A673 (cell line): Measurements from ENCODE around the gene MED28. TPM values are rescaled to one million over a fixed set of nuclear protein-coding genes. Genes with fewer than 3 reads are reported as not detected.

Experiments used
- BruUV-seq: library from RNA; stranded (reverse); fragments of 400-500 nt; replicated peaks from 2 replicates; lab custom pipeline; 2021; lab: Mats Ljungman, UMichigan
- CTCF ChIA-PET: fragments of 300-600 bp; sonication (Branson Sonifier 250); formaldehyde crosslinking; loops from one replicate; lab custom pipeline; 2022; ENCODE audit warnings: antibody characterized with exemption; lab: Charles Lee
- POLR2A ChIA-PET: fragments of 300-600 bp; sonication (Branson Sonifier 250); formaldehyde crosslinking; loops from one replicate; lab custom pipeline; 2022; ENCODE audit warnings: antibody characterized with exemption; ENCODE audit not compliant: low non-redundant PET; lab: Charles Lee
- DNase-seq: peaks from one replicate; pipeline ENCODE4 v3.0.0-alpha.2; 2015; ENCODE audit warnings: low spot score
- H3K27ac ChIP-seq: fragments of 200-600 bp; sonication (generic); 2 replicates; pipeline ENCODE4 v1.5.1; 2016; ENCODE audit warnings: mixed run types, low read depth, mild to moderate bottlenecking, mixed read lengths, antibody characterized with exemption, low read length; ENCODE audit not compliant: poor library complexity, severe bottlenecking
- H3K27me3 ChIP-seq: fragments of 200-600 bp; sonication (generic); replicated peaks from 2 replicates; pipeline ENCODE4 v1.6.1; 2017; ENCODE audit warnings: mixed run types, low read depth, mild to moderate bottlenecking, mixed read lengths, antibody characterized with exemption, low read length; ENCODE audit not compliant: insufficient read depth, poor library complexity
- H3K36me3 ChIP-seq: fragments of 200-600 bp; sonication (generic); 2 replicates; pipeline ENCODE4 v1.6.1; 2016; ENCODE audit warnings: mixed run types, mild to moderate bottlenecking, mixed read lengths, antibody characterized with exemption, low read length; ENCODE audit not compliant: insufficient read depth, poor library complexity, severe bottlenecking
- H3K4me1 ChIP-seq: fragments of 200-600 bp; sonication (generic); 2 replicates; pipeline ENCODE4 v1.6.1; 2017; ENCODE audit warnings: mixed run types, mild to moderate bottlenecking, mixed read lengths, antibody characterized with exemption, low read length; ENCODE audit not compliant: insufficient read depth, poor library complexity, severe bottlenecking
- H3K4me3 ChIP-seq: fragments of 200-600 bp; sonication (generic); 2 replicates; pipeline ENCODE4 v1.5.1; 2016; ENCODE audit warnings: low read depth, mixed run types, mild to moderate bottlenecking, mixed read lengths, low read length; ENCODE audit not compliant: poor library complexity, severe bottlenecking
- H3K9me3 ChIP-seq: fragments of 200-600 bp; sonication (generic); 2 replicates; pipeline ENCODE4 v1.6.1; 2016; ENCODE audit warnings: mixed run types, low read depth, mild to moderate bottlenecking, mixed read lengths, antibody characterized with exemption, low read length; ENCODE audit not compliant: poor library complexity, severe bottlenecking
- CTCF ChIP-seq: fragments of 300-800, 200-600 bp; sonication (generic); conservative IDR thresholded peaks from 2 replicates; pipeline ENCODE4 v1.5.1; 2017; ENCODE audit warnings: low read depth, mild to moderate bottlenecking, antibody characterized with exemption, low read length, moderate library complexity, mixed read lengths
- EZH2 ChIP-seq: fragments of 200-600 bp; sonication (generic); IDR thresholded peaks from 2 replicates; pipeline ENCODE4 v1.6.1; 2017; ENCODE audit warnings: borderline replicate concordance, low read depth, mild to moderate bottlenecking, mixed read lengths, antibody characterized with exemption, low read length; ENCODE audit not compliant: poor library complexity, severe bottlenecking
- intact Hi-C: fragments of 100-400 bp; cut with micrococcal nuclease; formaldehyde crosslinking; loops from one replicate; pipeline ENCODE4 v1.10.0; 2022; ENCODE audit not compliant: unreplicated experiment
- total RNA-seq: library from RNA; stranded (reverse); gene quantifications from 2 replicates; pipeline ENCODE4 v1.2.3, GENCODE V29; 2021

MED28 gene
- total RNA-seq, 1 experiment from 2014 or later: 46.6 TPM

GRCh38 chr4:17633600-17633999 lies 19.2 kb downstream of the MED28 start:
- Histone ChIP-seq H3K9me3 (no peaks in the 10 kb centered on the region), H3K36me3 (peaks cover 46% of the 10 kb centered on the region), H3K27me3 (no peaks in the 10 kb centered on the region), H3K4me1 (no peaks in the 10 kb centered on the region), H3K4me3 (no peak overlapping the region), H3K27ac (no peak overlapping the region)
- CTCF ChIA-PET: no interaction called here
- POLR2A ChIA-PET: no interaction called here
- TF ChIP-seq CTCF (no peak), EZH2 (no peak)
- DNase-seq: no peak
- no TSS peak for BruUV-seq
- intact Hi-C loops: no loop called here

- intact Hi-C loops: no loop called here
- no peaks in the 10 kb centered on the region for H3K4me1 ChIP-seq
- ChIA-PET CTCF (no interaction called here), POLR2A (no interaction called here)
- DNase-seq: no peak
- H3K27me3 ChIP-seq: no peaks in the 10 kb centered on the region
- H3K36me3 ChIP-seq: peaks cover 36% of the 10 kb centered on the region
- H3K27ac ChIP-seq: no peak overlapping the region
- no peaks in the 10 kb centered on the region for H3K9me3 ChIP-seq
- BruUV-seq: no TSS peak
- TF ChIP-seq EZH2 (no peak), CTCF (no peak)
- H3K4me3 ChIP-seq: no peak overlapping the region
Observed at GRCh38 chr4:17635056-17635455, 20.6 kb downstream of the MED28 start.

- Histone ChIP-seq H3K36me3 (peaks cover 27% of the 10 kb centered on the region), H3K27ac (no peak overlapping the region), H3K4me3 (no peak overlapping the region), H3K27me3 (no peaks in the 10 kb centered on the region), H3K9me3 (no peaks in the 10 kb centered on the region), H3K4me1 (no peaks in the 10 kb centered on the region)
- BruUV-seq: no TSS peak
- TF ChIP-seq EZH2 (no peak), CTCF (no peak)
- ChIA-PET CTCF (interaction anchor here (0.6 kb wide), 1 partner anchor 21 kb away, joined by 3 read pairs; no protein-coding TSS in a partner anchor), POLR2A (no interaction called here)
- intact Hi-C loops: loop anchor here (1.0 kb wide), 1 partner anchor 87 kb away; no protein-coding TSS in a partner anchor
- DNase-seq: no peak
Observed at GRCh38 chr4:17636341-17636695, 21.9 kb downstream of the MED28 start.
